ENCODE data around the gene INPP5D.

Gene INPP5D

GRCh38 chr2:233217892-233218377, 157.8 kb downstream of the INPP5D start:
- no peak overlapping the region for H3K4me3 ChIP-seq (ENCODE audit: low read depth, low read length)
- no peak for TF ChIP-seq CTCF (IDR thresholded peaks at IDR 0.05; ENCODE audit: borderline replicate concordance, insufficient read depth, low read depth, low read length)

- TF ChIP-seq CTCF (IDR thresholded peaks at IDR 0.05; ENCODE audit: borderline replicate concordance, insufficient read depth, low read depth, low read length) = no peak
- no peak overlapping the region for H3K4me3 ChIP-seq (ENCODE audit: low read depth, low read length)
These were observed 158.7 kb downstream of the INPP5D start for GRCh38 chr2:233218836-233219235.

- TF ChIP-seq CTCF (IDR thresholded peaks at IDR 0.05; ENCODE audit: borderline replicate concordance, insufficient read depth, low read depth, low read length) = no peak
- no peak overlapping the region for H3K4me3 ChIP-seq (ENCODE audit: low read depth, low read length)
These were observed 159.7 kb downstream of the INPP5D start for GRCh38 chr2:233219848-233220247.

GRCh38 chr2:233221378-233222063, 161.4 kb downstream of the INPP5D start:
- no peak overlapping the region for H3K4me3 ChIP-seq (ENCODE audit: low read depth, low read length)
- TF ChIP-seq CTCF (IDR thresholded peaks at IDR 0.05; ENCODE audit: borderline replicate concordance, insufficient read depth, low read depth, low read length) = no peak

GRCh38 chr2:233223059-233223894, 163.1 kb downstream of the INPP5D start:
- TF ChIP-seq CTCF (IDR thresholded peaks at IDR 0.05; ENCODE audit: borderline replicate concordance, insufficient read depth, low read depth, low read length) = no peak
- H3K4me3 ChIP-seq (ENCODE audit: low read depth, low read length) = no peak overlapping the region

GRCh38 chr2:233225230-233226068, 165.3 kb downstream of the INPP5D start:
- no peak overlapping the region for H3K4me3 ChIP-seq (ENCODE audit: low read depth, low read length)
- TF ChIP-seq CTCF (IDR thresholded peaks at IDR 0.05; ENCODE audit: borderline replicate concordance, insufficient read depth, low read depth, low read length) = no peak

Data from GM12875 (cell line).